Left ventricle myocardium superior (tissue), 1 donor: ENCODE results near the gene GGTLC2. TPM values are rescaled to one million over a fixed set of nuclear protein-coding genes. Genes with fewer than 3 reads are reported as not detected.

Experiments
- ATAC-seq: fragments of 200-7000 bp; cut with Tn5 transposase; one replicate; pipeline ENCODE4 v1.9.1; 2020; ENCODE audit warnings: mild to moderate bottlenecking, moderate library complexity
- DNase-seq: peaks from one replicate; pipeline ENCODE4 v3.0.0-alpha.2; 2020
- intact Hi-C: fragments of 100-400 bp; cut with micrococcal nuclease; formaldehyde crosslinking; loops from one replicate; pipeline ENCODE4 v1.11.0; 2022
- total RNA-seq: library from RNA; stranded (reverse); fragmentation: NEBNext Ultra II Directional; extraction: Animal tissue kit (Norgen Biotek cat#: 25700); gene quantifications from one replicate; pipeline ENCODE4 v1.2.1, GENCODE V29; 2021
- donor health status: DM: no; HTN: yes; CAD: no; lungs with severe emphysema.

GGTLC2 gene
- total RNA-seq, 1 donor from 2014 or later = not detected

DNA sequence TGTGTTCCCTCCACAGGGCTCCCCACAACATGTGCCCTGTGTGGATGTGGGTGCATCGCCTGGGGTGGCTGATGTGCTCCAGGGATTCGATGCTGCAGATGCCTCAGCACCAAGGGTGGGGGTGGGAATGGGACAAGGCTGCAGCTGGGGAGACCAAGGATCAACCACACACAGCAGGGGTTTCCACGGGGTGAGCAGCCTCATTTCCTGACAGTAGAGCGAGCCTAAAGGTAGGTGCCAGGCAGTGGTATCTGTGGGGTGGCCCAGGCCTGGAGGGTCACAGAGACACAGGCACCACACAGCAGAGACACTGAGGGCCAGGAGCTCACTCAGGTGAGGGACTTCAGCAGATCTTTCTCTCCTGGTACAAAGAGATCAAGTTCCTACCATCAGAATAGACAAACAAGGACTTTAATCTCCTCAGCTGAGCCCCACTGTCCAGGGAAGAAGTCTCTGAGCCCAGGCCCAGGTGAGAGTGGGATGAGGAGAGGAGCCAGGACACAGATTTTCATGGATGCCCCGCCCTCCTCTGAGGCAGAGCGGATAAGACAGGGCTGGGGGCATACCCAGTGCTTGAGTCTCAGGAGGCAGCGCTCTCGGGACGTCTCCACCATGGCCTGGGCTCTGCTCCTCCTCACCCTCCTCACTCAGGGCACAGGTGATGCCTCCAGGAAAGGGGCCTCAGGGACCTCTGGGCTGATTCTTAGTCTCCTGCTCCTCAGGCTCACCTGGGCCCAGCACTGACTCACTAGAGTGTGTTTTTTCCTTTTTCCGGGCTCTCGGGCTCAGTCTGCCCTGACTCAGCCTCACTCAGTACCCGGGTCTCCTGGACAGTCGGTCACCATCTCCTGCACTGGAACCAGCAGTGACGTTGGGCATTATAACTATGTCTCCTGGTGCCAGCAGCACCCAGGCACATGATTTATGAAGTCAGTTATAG is 19.7 kb downstream of the GGTLC2 start:
- ATAC-seq (no peak), DNase-seq (no peak)
- intact Hi-C loops = no loop called here

DNA sequence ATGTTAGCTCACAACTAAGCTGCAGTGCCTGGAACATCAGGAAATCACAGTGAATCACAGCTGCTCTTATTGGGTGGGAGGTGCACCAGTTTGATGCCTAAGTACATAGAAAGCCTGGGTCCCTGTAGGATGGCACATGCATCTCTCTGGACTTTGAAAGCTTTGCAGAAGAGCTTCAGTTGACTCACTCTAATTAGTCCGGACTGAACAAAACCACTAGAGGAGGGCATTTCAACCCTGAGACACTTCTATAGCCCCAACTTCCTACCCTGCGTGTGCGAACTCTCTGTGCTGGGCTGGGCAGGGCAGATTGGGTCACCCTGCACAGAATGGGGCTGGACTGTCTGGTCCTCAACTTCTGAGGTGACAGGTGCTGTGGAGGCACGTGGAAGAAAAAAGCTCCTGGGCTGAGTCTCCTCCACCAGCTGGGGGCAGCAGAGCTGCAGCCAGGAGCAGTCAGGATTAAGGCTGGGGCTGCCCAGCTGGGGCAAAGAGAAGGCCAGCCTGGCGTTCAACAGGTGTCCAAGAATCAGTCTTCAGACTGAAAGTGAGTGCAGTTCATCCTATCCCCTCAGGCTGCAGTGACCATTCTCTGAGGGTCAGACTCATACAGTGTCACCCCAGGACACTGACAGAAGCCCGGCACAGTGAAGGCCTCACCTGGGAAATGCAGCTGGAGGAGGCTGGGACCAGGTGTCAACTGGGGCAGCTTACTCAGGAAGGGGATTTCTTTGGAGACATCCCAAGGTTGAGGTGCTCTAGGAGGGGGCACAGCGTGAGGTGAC is 22.1 kb downstream of the GGTLC2 start:
- ATAC-seq (no peak), DNase-seq (no peak)
- intact Hi-C loops = no loop called here

DNA sequence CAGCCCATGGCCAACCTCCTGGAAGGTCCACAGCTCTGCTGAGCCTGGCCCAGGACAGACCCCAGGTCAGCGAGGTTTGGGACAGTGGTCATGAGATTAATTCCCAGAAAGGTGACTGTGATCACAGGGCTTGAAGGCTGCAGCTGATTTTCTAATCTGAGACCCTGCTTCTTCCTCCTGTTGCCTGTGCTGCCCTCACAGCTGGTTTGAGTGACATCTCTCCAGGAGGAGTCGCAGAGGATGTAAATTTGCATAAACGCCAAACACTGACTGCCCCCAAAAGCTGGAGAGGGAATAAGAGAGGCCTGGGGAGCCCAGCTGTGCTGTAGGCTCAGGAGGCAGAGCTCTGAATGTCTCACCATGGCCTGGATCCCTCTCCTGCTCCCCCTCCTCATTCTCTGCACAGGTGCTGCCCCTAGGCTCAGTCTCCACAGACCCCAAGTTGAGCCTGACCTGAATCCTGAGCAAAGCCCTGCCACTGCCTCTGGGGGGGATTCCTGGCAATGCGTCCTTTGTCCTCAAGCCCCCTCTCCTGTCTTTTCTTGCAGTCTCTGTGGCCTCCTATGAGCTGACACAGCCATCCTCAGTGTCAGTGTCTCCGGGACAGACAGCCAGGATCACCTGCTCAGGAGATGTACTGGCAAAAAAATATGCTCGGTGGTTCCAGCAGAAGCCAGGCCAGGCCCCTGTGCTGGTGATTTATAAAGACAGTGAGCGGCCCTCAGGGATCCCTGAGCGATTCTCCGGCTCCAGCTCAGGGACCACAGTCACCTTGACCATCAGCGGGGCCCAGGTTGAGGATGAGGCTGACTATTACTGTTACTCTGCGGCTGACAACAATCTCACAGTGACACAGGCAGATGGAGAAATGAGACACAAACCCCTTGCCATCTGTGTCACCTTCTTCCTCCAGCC is 23.8 kb downstream of the GGTLC2 start:
- ATAC-seq = no peak
- intact Hi-C loops = no loop called here
- no peak for DNase-seq

DNA sequence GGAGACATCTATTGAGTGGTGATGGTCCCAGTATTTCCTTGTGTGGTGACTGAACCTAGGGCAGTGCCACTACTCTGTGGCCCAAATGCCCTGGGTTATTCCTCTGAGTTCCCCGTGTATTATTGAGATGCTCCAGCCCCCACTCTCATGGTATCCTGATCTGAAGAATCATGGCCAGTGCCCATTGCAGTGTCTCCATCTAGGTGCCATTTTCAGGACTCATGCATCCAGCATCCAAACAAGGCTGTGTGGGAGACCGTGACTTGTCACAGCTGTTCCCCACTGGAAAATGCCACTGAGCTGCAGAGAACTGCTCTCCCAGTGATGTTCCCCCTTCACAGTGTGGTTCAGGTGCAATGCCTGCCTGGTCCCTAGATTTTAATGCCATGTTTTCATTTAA is 24.7 kb downstream of the GGTLC2 start:
- ATAC-seq (no peak), DNase-seq (no peak)
- intact Hi-C loops = no loop called here

DNA sequence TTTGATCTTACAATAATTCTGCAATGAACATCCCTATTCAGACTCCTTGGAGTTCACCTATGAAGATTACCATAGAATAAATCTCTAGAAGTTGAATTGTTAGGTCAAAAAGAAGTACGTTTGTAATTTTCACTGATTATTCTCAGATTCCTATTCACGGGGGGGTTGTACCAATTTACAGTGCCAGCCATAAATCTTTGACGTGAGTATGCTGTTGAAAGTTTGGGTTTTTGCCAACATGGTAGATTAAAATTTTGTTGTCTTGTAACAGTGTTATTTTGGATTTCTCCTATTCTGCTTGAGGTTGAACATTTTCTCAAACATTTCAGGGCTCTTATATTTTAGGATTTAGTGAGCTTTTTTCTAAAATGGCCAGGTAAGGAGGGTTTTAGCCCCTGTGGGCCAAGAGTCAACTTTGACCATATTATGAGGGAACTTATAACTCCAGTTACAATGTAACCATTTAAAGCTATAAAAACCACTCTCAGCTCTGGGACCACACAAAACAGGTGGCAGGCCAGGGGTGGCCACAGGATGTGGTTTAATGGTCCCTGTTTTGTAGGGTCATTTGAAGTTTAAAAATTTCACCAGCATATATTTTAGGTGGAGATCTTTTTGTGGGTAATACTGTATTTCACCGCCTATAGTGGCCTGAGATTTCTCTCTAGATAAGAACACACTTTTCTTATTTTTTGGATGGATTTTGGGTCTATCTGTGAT is 25.8 kb downstream of the GGTLC2 start:
- intact Hi-C loops = no loop called here
- DNase-seq = no peak
- no peak for ATAC-seq

DNA sequence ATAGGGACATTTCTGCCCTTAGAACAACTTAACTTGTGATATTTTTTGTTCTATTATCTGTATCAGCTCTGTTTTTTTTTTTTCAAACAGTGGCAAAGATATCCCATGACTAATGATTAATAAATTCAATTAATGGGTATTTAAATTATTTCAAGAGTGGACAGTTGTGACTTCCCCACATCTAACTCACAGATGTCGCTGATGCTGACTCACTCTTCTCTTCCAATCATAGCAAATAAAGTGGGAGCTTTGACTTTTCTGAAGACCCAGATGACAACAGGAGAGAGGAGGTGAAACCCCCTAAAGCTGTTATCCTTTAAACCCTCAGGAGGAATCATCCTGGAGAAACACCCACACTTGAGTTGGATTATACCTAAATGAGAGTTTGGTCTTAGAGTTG is 27.1 kb downstream of the GGTLC2 start:
- intact Hi-C loops = no loop called here
- ATAC-seq = no peak
- no peak for DNase-seq

DNA sequence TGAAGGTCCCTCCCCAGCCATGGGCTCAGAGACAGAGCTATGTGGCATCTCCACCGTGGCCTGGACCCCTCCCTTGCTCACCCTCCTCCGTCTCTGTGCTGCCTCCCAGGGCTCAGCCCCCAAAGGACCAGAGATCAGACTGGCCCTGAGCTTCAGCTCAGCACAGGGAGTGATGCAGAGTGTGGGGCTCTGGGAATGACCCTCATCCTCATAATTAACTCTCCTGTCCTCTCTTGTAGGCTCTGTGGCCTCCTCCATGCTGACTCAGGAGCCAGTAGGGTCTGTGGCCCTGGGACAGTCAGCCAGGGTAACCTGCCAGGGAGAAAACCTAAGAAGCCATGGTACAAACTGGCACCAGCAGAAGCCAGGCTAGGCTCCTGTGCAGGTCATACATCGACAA is 28.7 kb downstream of the GGTLC2 start:
- ATAC-seq (no peak), DNase-seq (no peak)
- intact Hi-C loops = no loop called here

DNA sequence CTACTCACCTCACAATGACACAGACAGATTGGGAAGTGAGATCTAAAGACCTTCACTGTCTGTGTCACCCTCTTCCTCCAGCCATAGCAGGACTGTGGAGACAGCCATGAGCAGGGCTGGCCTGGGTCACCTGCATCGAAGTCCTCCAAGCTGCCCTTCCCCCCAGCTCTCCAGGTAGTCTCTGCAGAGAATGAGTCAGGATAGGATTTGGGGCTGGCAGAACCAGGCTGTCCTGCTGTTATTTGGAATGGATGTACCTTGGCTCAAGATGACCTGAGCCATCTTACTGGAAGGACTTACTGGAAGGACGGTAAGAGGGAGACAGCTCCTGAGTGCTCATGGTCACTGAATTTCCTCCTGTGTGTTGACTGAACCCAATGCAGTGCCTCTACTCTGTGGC is 29.2 kb downstream of the GGTLC2 start:
- ATAC-seq (no peak), DNase-seq (no peak)
- intact Hi-C loops = no loop called here

DNA sequence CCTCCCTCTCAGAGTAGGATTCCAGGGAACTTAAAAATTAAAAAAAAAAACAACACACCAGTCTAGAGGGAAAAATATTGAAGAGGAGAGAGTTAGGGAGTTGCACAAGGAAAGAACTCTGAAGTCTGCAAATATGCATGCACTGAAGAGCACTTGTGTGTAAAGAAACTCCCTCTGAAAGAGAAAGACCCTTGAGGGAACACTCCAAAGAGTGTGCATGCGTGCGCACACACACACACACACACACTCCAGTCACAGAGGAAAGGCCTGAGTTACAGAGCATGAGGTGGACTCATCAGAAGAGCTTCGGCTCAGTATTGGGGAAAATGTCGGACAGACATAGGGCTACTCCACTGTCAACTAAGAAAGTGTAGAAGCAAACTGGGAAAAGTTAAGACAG is 30.1 kb downstream of the GGTLC2 start:
- ATAC-seq (no peak), DNase-seq (no peak)
- intact Hi-C loops = no loop called here

DNA sequence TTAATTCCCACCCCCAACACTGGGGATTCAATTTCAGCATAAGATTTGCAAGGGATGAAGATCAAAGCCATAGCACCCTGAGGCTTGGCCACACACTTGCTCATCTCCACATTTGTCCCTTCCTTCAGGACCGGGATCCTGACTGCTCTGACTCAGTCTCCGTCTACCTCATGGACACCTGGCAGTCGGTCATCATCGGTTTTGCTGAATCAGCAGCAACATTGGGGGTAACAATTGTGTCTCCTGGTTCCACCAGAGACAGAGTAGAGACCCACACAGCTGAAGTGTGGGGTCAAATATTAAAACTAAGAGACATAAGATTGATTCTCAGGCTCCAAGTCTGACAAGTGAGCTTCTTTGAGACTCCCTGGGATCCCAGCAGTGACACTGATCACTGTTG is 34.6 kb downstream of the GGTLC2 start:
- DNase-seq = no peak
- ATAC-seq = no peak
- intact Hi-C loops = no loop called here

DNA sequence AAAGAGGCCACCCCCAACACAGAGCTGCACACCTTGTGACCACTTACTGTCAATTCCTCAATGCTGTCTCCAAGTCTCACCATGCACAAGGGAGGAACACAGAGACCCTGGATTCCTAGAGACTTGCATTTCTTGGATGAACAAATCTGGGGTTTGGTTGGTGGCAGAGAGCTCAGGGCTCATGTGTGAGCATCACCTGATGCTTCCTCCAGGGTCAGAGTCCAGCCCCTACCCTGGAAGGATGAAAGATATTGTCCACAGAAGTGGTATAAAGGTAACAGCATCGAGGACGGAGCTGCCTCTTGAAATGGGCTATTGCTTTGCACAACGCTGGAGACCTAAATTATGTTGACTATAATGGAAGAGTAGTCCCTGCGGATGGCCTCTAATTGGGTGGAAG is 36.0 kb downstream of the GGTLC2 start:
- ATAC-seq (no peak), DNase-seq (no peak)
- intact Hi-C loops = no loop called here

DNA sequence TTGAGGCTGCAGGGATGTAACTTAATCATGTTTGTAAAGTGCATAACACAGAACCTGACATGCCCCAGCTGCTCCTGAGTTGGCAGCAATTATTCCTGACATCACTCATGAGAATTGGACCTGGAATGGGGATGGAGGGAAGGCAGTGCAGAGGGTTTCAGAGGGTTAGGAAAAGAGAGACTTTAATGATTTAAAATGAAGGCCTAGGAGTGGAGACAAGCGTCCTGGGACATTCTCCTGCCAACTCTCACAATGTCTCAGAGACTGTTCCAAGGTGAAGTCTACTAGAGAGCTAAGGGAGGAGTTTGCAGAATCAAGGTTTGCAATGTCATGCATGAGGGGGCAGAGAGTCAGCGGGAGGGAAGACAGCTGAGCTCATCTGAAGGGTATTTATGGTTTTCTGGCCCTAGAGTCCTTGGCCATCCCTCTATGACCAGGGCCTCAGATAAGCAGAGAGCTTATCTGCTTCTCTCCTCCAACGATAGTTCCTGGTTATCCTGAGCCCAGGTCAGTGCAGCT is 36.9 kb downstream of the GGTLC2 start:
- ATAC-seq (peak; percentile 74), DNase-seq (no peak)
- intact Hi-C loops = no loop called here

DNA sequence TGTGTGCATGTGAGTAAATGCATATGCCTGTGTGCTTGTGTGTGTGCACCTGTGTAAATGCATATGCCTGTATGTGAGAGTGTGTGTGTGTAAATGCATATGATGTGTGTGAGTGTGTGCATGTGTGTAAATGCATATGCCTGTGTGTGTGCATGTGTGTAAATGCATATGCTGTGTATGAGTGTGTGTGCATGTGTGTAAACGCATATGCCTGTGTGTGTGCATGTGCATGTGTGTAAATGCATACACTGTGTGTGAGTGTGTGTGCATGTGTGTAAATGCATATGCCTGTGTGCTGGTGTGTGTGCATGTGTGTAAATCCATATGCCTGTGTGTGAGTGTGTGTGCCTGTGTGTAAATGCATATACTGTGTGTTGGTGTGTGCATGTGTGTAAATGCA is 37.8 kb downstream of the GGTLC2 start:
- no peak for DNase-seq
- intact Hi-C loops = no loop called here
- no peak for ATAC-seq

DNA sequence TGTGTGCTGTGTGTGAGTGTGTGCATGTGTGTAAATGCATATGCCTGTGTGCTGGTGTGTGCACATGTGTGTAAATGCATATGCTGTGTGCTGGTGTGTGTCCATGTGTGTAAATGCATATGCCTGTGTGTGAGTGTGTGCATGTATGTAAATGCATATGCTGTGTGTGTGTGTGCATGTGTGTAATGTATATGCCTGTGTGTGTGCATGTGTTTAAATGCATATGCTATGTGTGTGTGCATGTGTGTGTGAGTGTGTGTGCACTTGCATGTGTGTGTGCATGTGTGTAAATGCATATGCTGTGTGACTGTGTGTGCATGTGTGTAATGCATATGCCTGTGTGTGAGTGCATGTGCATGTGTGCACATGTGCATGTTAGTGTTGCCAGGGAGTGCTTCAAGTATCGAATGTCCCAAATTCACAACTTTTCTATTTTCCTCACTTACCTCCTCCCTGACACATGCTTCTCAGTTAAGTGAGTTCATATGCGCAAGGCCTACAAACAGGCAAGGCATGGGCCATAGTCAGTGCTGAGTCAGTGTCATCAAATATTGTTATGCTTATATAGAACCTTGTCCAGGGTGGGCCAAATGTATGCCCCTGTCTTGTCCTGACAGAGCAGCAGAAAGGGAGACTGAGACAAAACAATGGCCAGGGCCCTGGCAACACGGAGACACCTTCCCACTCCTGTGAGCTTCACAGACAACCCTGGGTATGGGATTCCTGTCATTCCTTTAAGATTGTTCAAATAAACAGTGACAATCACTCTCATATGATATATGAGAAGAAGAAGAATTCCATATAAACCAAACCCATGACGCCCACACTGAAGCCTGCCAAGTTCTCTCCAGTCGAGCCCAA is 38.6 kb downstream of the GGTLC2 start:
- intact Hi-C loops = no loop called here
- ATAC-seq (no peak), DNase-seq (no peak)

DNA sequence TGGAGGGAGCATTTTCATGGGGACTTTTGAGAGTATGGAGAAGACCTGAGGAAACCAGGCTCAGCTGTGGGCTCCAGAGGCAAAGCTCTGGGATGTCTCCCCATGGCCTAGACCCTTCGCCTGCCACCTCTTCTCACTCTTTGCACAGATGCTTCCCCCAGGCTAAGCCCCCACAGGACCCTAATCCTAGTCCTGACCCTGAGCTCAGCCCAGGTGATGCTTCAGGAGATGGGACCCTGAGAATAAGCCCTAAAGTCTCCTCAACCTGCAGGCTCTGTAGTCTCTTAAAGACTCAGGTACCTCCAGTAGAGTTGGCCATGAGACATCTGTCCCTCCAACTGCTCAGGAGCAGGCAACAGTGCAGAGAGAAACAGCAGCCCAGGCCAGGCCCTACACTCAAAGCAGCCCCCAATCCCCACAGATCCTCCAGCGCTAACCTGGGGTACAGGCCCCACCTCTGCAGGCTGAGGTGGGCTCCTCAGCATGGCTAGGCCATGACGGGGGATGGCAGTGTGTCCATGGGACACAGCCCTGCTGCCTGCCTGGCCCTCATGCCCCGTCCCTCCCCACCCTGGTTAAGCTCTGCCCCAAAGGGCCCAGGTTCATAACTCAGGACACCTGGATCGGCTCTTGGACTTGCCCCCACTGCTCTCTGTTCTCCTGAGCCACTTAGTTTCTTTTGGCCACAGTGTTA is 39.4 kb downstream of the GGTLC2 start:
- intact Hi-C loops = no loop called here
- DNase-seq (no peak), ATAC-seq (no peak)

DNA sequence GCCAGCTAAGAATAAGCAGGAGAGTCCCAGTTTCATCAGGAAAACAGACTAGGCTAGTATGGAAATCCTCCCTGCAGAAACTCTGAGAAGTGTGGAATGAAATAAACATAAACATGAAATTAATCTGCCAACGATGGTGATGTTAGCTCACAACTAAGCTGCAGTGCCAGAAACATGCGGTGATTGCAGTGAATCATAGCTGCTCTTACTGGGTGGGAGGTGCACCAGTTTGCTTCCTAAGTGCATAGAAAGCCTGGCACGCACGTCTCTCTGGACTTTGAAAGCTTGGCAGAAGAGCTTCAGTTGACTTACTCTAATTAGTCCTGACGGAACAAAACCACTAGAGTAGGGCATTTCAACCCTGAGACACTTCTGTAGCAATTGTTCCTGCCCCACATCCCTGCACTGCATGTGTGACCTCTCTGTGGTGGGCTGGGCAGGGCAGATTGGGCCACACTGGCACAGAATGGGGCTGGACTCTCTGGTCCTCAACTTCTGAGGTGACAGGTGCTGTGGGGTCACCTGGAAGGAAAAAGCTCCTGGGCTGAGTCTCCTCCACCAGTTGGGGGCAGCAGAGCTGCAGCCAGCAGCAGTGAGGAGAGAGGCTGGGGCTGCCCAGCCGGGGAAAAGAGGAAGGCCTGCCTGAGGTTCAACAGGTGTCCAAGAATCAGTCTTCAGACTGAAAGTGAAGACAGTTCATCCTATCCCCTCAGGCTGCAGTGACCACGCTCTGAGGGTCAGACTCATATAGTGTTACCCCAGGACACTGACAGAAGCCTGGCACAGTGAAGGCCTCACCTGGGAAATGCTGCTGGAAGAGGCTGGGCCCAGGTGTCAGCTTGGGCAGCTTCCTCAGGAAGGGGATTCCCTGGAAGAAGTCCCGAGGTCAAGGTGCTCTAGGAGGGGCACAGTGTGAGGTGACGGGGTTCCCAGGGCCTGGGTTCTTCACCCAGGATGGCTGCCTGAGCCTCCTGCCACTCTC is 40.5 kb downstream of the GGTLC2 start:
- ATAC-seq (no peak), DNase-seq (no peak)
- intact Hi-C loops = no loop called here
